Stimulated activated effector memory CD8-positive, alpha-beta T cell treated with anti-CD3 and anti-CD28 coated beads, Interleukin-12 subunit alpha, Interleukin-12 subunit beta, amount 100 ng/mL, for 72 hours (primary cell): ENCODE measurements around the gene COQ8B.

Experiments
- ATAC-seq: fragments of 150-1000 bp; cut with Tn5 transposase; 2 replicates; pipeline ENCODE4 v1.10.0; 2021
- DNase-seq, 2 donors: peaks; one replicate each; pipeline ENCODE4 v3.0.0; 2021 to 2022; ENCODE audit warnings: low spot score in 2 of 2
- H3K27ac Mint-ChIP-seq: one replicate; pipeline ENCODE4 v1.8.0; 2022; ENCODE audit warnings: mild to moderate bottlenecking, mixed read lengths
- H3K36me3 Mint-ChIP-seq: one replicate; pipeline ENCODE4 v1.8.0; 2022; ENCODE audit warnings: mild to moderate bottlenecking, mixed read lengths
- H3K4me1 Mint-ChIP-seq: one replicate; pipeline ENCODE4 v1.8.0; 2022; ENCODE audit warnings: mixed read lengths
- H3K4me3 Mint-ChIP-seq: one replicate; pipeline ENCODE4 v1.8.0; 2022; ENCODE audit warnings: mild to moderate bottlenecking, mixed read lengths
- H3K9me3 Mint-ChIP-seq: one replicate; pipeline ENCODE4 v1.8.0; 2022; ENCODE audit warnings: mixed read lengths

Gene COQ8B

DNA sequence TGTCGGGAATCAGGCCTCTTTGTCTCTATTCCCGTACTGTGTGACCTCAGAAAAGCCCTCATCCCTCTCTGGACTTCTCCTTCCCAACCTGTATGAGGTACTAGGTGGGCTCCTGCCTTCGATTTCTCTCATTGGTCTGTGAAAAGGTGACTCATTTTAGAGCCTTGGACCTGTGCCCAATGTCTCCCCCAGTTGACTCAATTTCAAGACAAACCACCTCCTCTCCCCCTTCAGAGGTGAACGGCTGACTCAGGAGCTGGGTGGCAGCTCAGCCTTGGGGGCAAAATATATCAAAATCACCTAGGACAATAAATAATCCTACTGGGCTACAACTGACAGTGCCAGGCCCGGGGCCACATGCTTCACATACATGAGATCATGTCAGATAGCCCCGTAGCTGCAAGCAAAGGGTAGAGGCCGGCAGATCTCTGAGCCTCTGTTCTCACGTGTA is 630 bp downstream of the COQ8B start:
- peak in 1 of 2 donors; percentile 85 for DNase-seq
- no peaks in the 10 kb centered on the region for H3K9me3 Mint-ChIP-seq
- peak overlapping the region; percentile 83 for H3K4me3 Mint-ChIP-seq
- peaks cover 62% of the 10 kb centered on the region for H3K4me1 Mint-ChIP-seq
- H3K27ac Mint-ChIP-seq = peak overlapping the region; percentile 92
- peak; percentile 61 for ATAC-seq
- H3K36me3 Mint-ChIP-seq = peaks cover 61% of the 10 kb centered on the region

GRCh38 chr19:40714441-40715299 is 2.0 kb downstream of the COQ8B start:
- peak; percentile 77 for ATAC-seq
- Mint-ChIP-seq H3K9me3 (no peaks in the 10 kb centered on the region), H3K4me3 (peak overlapping the region; percentile 83), H3K27ac (peak overlapping the region; percentile 92), H3K36me3 (peaks cover 64% of the 10 kb centered on the region), H3K4me1 (peaks cover 48% of the 10 kb centered on the region)
- DNase-seq = peak; percentile 86 to 97

- DNase-seq = no peak
- peaks cover 71% of the 10 kb centered on the region for H3K36me3 Mint-ChIP-seq
- no peak for ATAC-seq
- H3K9me3 Mint-ChIP-seq = no peaks in the 10 kb centered on the region
- H3K27ac Mint-ChIP-seq = peak overlapping the region; percentile 92
- peaks cover 41% of the 10 kb centered on the region for H3K4me1 Mint-ChIP-seq
- H3K4me3 Mint-ChIP-seq = peak overlapping the region; percentile 83
Observed at GRCh38 chr19:40713939-40714338, 2.7 kb downstream of the COQ8B start.

DNA sequence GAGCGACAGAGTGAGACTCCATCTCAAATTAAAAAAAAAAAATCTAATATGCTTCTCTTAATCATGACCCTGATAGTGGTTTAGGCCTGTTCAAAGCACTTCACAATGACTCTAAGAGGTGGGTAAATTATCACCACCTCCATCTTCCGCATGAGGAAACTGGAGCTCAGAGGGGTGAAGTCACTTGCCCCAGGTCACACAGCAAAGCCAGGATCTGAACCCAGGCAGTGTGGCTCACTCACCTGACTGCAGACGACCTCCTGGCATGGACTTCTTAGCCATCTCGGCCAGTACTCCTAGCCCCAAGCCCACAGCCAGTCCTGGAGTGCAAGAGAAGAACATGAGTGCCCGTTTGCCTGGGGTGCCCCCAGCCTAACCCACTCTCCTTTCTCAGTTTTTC is 6.9 kb downstream of the COQ8B start:
- Mint-ChIP-seq H3K4me3 (no peak overlapping the region), H3K36me3 (peaks cover 84% of the 10 kb centered on the region), H3K27ac (no peak overlapping the region), H3K4me1 (peaks cover 14% of the 10 kb centered on the region), H3K9me3 (no peaks in the 10 kb centered on the region)
- no peak for ATAC-seq
- DNase-seq = no peak

DNA sequence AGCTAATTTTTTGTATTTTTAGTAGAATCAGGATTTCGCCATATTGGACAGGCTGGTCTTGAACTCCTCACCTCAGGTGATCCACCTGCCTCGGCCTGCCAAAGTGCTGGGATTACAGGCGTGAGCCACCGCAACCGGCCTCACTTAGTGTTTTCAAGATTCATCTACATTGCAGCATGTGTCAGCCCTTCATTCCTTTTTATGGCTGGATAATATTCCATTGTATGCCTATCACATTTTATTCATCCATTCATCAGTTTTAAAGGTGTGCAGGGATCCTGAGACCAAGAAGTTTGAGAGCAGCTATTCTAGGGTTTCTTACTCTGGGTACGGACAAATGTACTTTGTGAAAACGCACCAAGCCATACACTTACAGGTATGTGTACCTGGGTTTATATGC is 9.1 kb downstream of the COQ8B start:
- Mint-ChIP-seq H3K4me3 (no peak overlapping the region), H3K4me1 (peaks cover 4% of the 10 kb centered on the region), H3K36me3 (peaks cover 81% of the 10 kb centered on the region)

GRCh38 chr19:40705950-40706619 is 10.6 kb downstream of the COQ8B start:
- ATAC-seq = no peak
- H3K27ac Mint-ChIP-seq = no peak overlapping the region
- peaks cover 4% of the 10 kb centered on the region for H3K4me1 Mint-ChIP-seq
- DNase-seq = no peak
- H3K36me3 Mint-ChIP-seq = peaks cover 73% of the 10 kb centered on the region
- H3K4me3 Mint-ChIP-seq = no peak overlapping the region
- no peaks in the 10 kb centered on the region for H3K9me3 Mint-ChIP-seq

More for the DNA sequence above, 9.1 kb downstream of the COQ8B start:
- no peak for DNase-seq
- ATAC-seq = no peak
- Mint-ChIP-seq H3K9me3 (no peaks in the 10 kb centered on the region), H3K27ac (no peak overlapping the region)

- Mint-ChIP-seq H3K27ac (no peak overlapping the region), H3K36me3 (peaks cover 65% of the 10 kb centered on the region), H3K9me3 (no peaks in the 10 kb centered on the region), H3K4me3 (no peak overlapping the region), H3K4me1 (peaks cover 4% of the 10 kb centered on the region)
- DNase-seq (no peak), ATAC-seq (no peak)
Observed at GRCh38 chr19:40705362-40705651, 11.4 kb downstream of the COQ8B start.

- no peak for DNase-seq
- no peak overlapping the region for H3K4me3 Mint-ChIP-seq
- peaks cover 59% of the 10 kb centered on the region for H3K36me3 Mint-ChIP-seq
- H3K9me3 Mint-ChIP-seq = no peaks in the 10 kb centered on the region
- ATAC-seq = no peak
- peaks cover 4% of the 10 kb centered on the region for H3K4me1 Mint-ChIP-seq
- H3K27ac Mint-ChIP-seq = peak overlapping the region; percentile 52
Observed at GRCh38 chr19:40704491-40705361, 12.0 kb downstream of the COQ8B start.

GRCh38 chr19:40703029-40703755 is 13.5 kb downstream of the COQ8B start:
- Mint-ChIP-seq H3K4me1 (peaks cover 4% of the 10 kb centered on the region), H3K36me3 (peaks cover 44% of the 10 kb centered on the region), H3K27ac (peak overlapping the region; percentile 53), H3K9me3 (no peaks in the 10 kb centered on the region), H3K4me3 (no peak overlapping the region)
- ATAC-seq (no peak), DNase-seq (no peak)

DNA sequence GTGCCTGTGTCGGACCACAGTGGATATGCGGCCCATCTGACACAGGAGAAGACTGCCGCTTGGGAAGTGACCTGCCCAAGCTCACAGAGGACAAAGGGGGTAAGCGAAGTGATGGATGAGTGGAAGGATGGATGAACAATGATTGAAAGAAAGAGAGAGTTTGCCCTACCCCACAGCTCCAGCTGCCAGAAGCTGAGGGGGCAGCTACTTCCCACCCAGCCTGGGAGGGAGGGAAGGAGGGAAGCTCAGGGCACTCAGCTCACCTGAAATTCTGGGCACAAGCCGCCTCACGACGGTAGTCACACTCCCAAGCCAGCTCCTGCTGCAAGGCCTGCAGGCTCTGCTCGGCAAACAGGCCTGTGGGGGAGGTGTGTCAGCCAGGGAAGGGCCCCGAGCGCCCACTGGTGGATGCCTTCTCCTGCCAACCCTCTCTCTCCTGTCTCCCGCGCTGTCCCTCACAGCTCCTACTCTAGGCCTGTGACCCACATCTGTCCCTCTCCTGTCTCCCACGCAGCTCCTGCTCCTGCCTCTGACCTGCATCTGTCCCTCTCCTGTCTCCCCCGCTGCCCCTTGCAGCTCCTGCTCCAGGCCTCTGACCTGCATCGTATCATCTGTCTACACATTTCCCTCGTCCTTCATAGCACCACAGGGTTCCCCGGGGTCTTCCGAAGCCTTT is 14.2 kb downstream of the COQ8B start:
- Mint-ChIP-seq H3K36me3 (peaks cover 37% of the 10 kb centered on the region), H3K9me3 (no peaks in the 10 kb centered on the region), H3K4me3 (no peak overlapping the region), H3K4me1 (peaks cover 4% of the 10 kb centered on the region), H3K27ac (peak overlapping the region; percentile 53)
- no peak for DNase-seq
- ATAC-seq = no peak

DNA sequence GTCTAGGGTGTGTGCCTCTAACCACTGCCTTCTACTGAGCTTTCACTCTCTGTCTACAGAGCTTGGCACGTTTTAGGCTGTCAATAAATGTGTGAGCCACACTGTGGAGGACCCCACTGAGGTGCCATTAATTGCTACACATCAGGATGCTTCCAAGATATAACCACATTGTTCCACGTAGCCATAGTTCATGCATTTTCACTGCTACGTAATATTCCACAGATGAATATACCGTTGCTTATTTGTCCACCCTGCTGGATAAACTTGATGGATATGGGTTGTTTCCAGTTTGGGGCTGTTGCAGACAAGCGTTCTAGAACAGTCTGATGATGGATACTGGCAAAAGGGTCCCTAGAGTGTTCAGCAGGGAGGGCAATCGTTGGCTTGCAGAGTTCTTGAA is 14.9 kb downstream of the COQ8B start:
- H3K4me3 Mint-ChIP-seq = no peak overlapping the region
- H3K9me3 Mint-ChIP-seq = no peaks in the 10 kb centered on the region
- peaks cover 32% of the 10 kb centered on the region for H3K36me3 Mint-ChIP-seq
- ATAC-seq (no peak), DNase-seq (no peak)
- peaks cover 4% of the 10 kb centered on the region for H3K4me1 Mint-ChIP-seq
- peak overlapping the region; percentile 32 for H3K27ac Mint-ChIP-seq

GRCh38 chr19:40700083-40700482 is 16.6 kb downstream of the COQ8B start:
- Mint-ChIP-seq H3K36me3 (peaks cover 32% of the 10 kb centered on the region), H3K4me3 (no peak overlapping the region)

DNA sequence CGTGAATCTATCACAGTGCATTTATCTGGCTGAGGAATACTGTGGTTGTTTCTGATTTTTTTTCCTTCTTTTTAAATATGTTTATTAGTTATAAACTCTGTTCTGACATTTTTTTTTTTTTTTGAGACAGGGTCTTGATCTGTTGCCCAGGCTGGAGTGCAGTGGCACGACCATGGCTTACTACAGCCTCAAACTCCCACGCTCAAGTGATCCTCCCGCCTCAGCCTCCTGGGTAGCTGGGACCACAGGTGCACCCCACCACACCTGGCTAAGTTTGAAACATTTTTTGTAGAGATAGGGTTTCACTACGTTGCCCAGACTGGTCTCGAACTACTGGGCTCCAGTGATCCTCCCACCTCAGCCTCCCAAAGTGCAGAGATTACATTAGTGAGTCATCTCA is 19.7 kb downstream of the COQ8B start:
- H3K27ac Mint-ChIP-seq = no peak overlapping the region
- no peaks in the 10 kb centered on the region for H3K4me1 Mint-ChIP-seq
- DNase-seq (no peak), ATAC-seq (no peak)
- H3K36me3 Mint-ChIP-seq = peaks cover 16% of the 10 kb centered on the region
- H3K4me3 Mint-ChIP-seq = no peak overlapping the region
- H3K9me3 Mint-ChIP-seq = no peaks in the 10 kb centered on the region

More at GRCh38 chr19:40700083-40700482, 16.6 kb downstream of the COQ8B start:
- Mint-ChIP-seq H3K9me3 (no peaks in the 10 kb centered on the region), H3K4me1 (peaks cover 4% of the 10 kb centered on the region), H3K27ac (no peak overlapping the region)
- no peak for ATAC-seq
- DNase-seq = no peak

GRCh38 chr19:40695881-40696280 is 20.8 kb downstream of the COQ8B start:
- DNase-seq = no peak
- Mint-ChIP-seq H3K27ac (no peak overlapping the region), H3K4me3 (no peak overlapping the region), H3K9me3 (no peaks in the 10 kb centered on the region), H3K4me1 (peaks cover 2% of the 10 kb centered on the region), H3K36me3 (peaks cover 13% of the 10 kb centered on the region)
- ATAC-seq = no peak
